Natural killer cell (primary cell): ENCODE data around the gene KANSL3. TPM values are rescaled to one million over a fixed set of nuclear protein-coding genes. Genes with fewer than 3 reads are reported as not detected.

Experiments used
- ATAC-seq, 3 donors: fragments of 150-1000 bp in 2 of 3; fragments of 200-7000 bp in 1 of 3; cut with Tn5 transposase; 1 replicate in 1 of 3; 2 replicates in 2 of 3; pipeline ENCODE4 v1.10.0; 2021; ENCODE audit warnings: mild to moderate bottlenecking in 2 of 3, moderate library complexity in 2 of 3
- DNase-seq, 2 donors: peaks; one replicate each; pipeline versions ENCODE4 v3.0.0 to v3.0.0-alpha.2; 2013 to 2021; ENCODE audit warnings: mixed read lengths in 1 of 2
- H3K27ac ChIP-seq: one replicate; pipeline ENCODE4 v1.5.1; 2013; ENCODE audit warnings: mild to moderate bottlenecking, low read length
- H3K27me3 ChIP-seq: one replicate; pipeline ENCODE4 v1.6.1; 2013; ENCODE audit warnings: low read length; ENCODE audit not compliant: control insufficient read depth, insufficient read depth
- H3K36me3 ChIP-seq: one replicate; pipeline ENCODE4 v1.6.1; 2013; ENCODE audit warnings: low read length; ENCODE audit not compliant: control insufficient read depth, insufficient read depth
- H3K4me1 ChIP-seq: one replicate; pipeline ENCODE4 v1.6.1; 2013; ENCODE audit warnings: low read length; ENCODE audit not compliant: control insufficient read depth, insufficient read depth
- H3K4me3 ChIP-seq: one replicate; pipeline ENCODE4 v1.5.1; 2013; ENCODE audit warnings: low read length
- H3K9me3 ChIP-seq: one replicate; pipeline ENCODE4 v1.6.1; 2013; ENCODE audit warnings: low read length; ENCODE audit not compliant: control insufficient read depth, insufficient read depth
- H3K27ac Mint-ChIP-seq, 2 donors: one replicate each; pipeline ENCODE4 v1.8.0; 2022; ENCODE audit warnings: mild to moderate bottlenecking in 2 of 2, mixed read lengths in 2 of 2, moderate library complexity in 1 of 2
- H3K27me3 Mint-ChIP-seq, 2 donors: one replicate each; pipeline ENCODE4 v1.8.0; 2022; ENCODE audit warnings: low read depth in 2 of 2, mixed read lengths in 2 of 2
- H3K36me3 Mint-ChIP-seq: one replicate; pipeline ENCODE4 v1.8.0; 2022; ENCODE audit warnings: mixed read lengths
- H3K4me1 Mint-ChIP-seq, 2 donors: one replicate each; pipeline ENCODE4 v1.8.0; 2022; ENCODE audit warnings: mixed read lengths in 2 of 2
- H3K4me3 Mint-ChIP-seq: one replicate; pipeline ENCODE4 v1.8.0; 2022; ENCODE audit warnings: mild to moderate bottlenecking, moderate library complexity, mixed read lengths
- H3K9me3 Mint-ChIP-seq, 2 donors: one replicate each; pipeline ENCODE4 v1.8.0; 2022; ENCODE audit warnings: mixed read lengths in 2 of 2
- WGBS: methylation state at CpG from one replicate; pipeline ENCODE4 v1.1.7; 2013; ENCODE audit warnings: missing lambda C conversion rate; ENCODE audit not compliant: insufficient coverage; 5-methylcytosine and 5-hydroxymethylcytosine counted together
- intact Hi-C: fragments of 100-400 bp; cut with micrococcal nuclease; formaldehyde crosslinking; loops from one replicate; pipeline ENCODE4 v1.14.2; 2022
- total RNA-seq, 4 donors: library from RNA; stranded (reverse); fragments of 120-200 nt in 1 of 4; gene quantifications; one replicate each; pipeline versions ENCODE4 v1.2.3 to v1.2.4, GENCODE V29; 2013 to 2022
- TF ChIP-seq, protein P1 (sequence below): fragments of 200-600 bp; IDR thresholded peaks from one replicate; pipeline ENCODE4 v1.8.0; 2022; ENCODE audit warnings: antibody characterized with exemption

Gene KANSL3
- total RNA-seq, 3 donors from 2014 or later (not counting 1 experiment from before 2014, with no cell fraction given) = 73.9 to 98.0 (median 83.5) TPM

DNA sequence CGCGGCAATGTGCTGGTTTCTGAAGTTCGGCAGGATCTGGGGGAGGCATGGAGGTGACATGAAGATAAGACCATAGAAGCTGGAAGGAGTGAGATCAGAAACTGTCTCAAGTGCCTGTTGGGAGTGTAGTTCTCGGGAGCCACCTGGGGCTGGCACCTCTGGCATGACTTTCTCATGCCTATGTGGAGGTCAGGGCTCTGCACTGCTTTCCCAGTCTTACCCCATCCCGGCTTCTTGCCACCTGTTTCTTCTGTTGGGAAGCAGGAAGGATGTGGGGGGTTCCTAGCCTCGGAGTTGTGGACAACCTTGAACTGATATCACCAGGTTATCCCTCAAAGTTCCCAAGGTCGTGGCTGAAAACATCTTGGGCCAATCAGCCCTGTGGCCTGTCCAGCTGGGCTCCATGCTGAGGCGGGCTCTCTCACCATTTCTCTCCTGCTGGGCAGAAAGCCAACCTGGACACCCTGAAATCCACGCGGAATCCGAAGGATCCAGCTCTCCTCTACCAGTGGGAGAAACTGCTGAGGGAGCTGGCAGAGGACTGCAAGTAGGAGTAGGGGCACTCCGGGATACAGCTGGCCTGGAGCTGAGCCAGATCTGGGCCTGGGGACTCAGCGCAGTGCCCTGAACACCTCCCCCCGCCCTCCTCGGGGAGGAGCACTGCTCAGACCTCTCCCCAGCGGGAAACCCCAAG, 46.9 kb upstream of the KANSL3 start:
- no peaks in the 10 kb centered on the region for H3K4me1 Mint-ChIP-seq
- H3K4me3 Mint-ChIP-seq = no peak overlapping the region
- TF ChIP-seq, protein P1, sequence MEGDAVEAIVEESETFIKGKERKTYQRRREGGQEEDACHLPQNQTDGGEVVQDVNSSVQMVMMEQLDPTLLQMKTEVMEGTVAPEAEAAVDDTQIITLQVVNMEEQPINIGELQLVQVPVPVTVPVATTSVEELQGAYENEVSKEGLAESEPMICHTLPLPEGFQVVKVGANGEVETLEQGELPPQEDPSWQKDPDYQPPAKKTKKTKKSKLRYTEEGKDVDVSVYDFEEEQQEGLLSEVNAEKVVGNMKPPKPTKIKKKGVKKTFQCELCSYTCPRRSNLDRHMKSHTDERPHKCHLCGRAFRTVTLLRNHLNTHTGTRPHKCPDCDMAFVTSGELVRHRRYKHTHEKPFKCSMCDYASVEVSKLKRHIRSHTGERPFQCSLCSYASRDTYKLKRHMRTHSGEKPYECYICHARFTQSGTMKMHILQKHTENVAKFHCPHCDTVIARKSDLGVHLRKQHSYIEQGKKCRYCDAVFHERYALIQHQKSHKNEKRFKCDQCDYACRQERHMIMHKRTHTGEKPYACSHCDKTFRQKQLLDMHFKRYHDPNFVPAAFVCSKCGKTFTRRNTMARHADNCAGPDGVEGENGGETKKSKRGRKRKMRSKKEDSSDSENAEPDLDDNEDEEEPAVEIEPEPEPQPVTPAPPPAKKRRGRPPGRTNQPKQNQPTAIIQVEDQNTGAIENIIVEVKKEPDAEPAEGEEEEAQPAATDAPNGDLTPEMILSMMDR = no peak
- peak overlapping the region in 1 of 2 donors; percentile 68 for H3K27ac Mint-ChIP-seq
- Histone ChIP-seq H3K4me1 (no peaks in the 10 kb centered on the region), H3K36me3 (no peaks in the 10 kb centered on the region), H3K27me3 (no peaks in the 10 kb centered on the region), H3K27ac (no peak overlapping the region), H3K4me3 (no peak overlapping the region), H3K9me3 (no peaks in the 10 kb centered on the region)
- intact Hi-C loops = no loop called here
- H3K36me3 Mint-ChIP-seq = no peaks in the 10 kb centered on the region
- ATAC-seq (no peak), DNase-seq (no peak)
- 89% methylated on average over 13 of the region's 16 CpGs for WGBS
- H3K9me3 Mint-ChIP-seq = no peaks in the 10 kb centered on the region
- peaks cover 6 to 11% of the 10 kb centered on the region in 2 donors for H3K27me3 Mint-ChIP-seq

DNA sequence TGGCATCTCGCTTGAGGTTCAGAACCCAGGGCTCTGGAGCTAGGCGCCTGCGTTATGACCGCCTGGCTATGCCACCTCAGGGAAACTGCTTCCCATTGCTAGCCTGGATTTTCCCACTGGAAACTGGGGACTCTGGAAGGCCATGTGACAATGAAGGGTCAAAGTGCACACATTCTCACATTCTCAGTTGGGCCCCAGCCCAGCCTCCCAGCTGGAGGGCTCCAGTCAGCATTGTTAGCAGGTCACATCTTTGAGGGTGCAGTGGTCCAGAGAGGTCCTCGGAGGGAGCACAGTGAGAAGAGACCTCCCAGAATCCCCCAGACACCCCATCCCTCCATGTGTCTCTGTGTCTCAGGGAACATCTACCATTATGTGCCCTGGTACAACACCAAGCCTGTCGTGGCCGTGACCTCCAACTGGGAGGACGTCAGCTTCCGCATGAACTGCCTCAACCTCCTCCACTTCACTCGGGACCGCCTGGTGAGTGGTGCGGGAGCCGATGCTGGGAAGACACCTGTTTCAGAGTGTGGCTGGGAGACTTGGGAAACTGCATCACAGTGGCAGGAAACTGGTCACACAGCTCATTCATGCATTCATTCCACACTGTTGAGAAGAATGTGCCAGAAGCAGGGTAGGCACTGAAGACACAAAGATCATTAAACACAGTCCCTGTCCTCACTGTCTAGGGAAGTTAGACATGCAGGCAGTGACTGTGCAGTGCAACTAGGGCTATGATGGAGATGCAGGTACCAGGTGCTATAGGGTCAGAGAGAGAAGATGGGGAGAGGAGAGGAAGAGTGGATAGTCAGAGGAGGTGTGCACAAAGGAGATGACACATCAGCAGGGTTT, 46.1 kb upstream of the KANSL3 start:
- Mint-ChIP-seq H3K9me3 (no peaks in the 10 kb centered on the region), H3K4me1 (no peaks in the 10 kb centered on the region), H3K27ac (peak overlapping the region in 1 of 2 donors; percentile 68), H3K4me3 (no peak overlapping the region), H3K27me3 (peaks cover 14 to 16% of the 10 kb centered on the region in 2 donors), H3K36me3 (no peaks in the 10 kb centered on the region)
- Histone ChIP-seq H3K27me3 (no peaks in the 10 kb centered on the region), H3K27ac (no peak overlapping the region), H3K4me3 (no peak overlapping the region), H3K4me1 (no peaks in the 10 kb centered on the region), H3K9me3 (no peaks in the 10 kb centered on the region), H3K36me3 (no peaks in the 10 kb centered on the region)
- intact Hi-C loops = no loop called here
- ATAC-seq = no peak
- no peak for DNase-seq
- TF ChIP-seq, protein P1 = no peak
- WGBS = 94% methylated on average over 13 of the region's 13 CpGs

DNA sequence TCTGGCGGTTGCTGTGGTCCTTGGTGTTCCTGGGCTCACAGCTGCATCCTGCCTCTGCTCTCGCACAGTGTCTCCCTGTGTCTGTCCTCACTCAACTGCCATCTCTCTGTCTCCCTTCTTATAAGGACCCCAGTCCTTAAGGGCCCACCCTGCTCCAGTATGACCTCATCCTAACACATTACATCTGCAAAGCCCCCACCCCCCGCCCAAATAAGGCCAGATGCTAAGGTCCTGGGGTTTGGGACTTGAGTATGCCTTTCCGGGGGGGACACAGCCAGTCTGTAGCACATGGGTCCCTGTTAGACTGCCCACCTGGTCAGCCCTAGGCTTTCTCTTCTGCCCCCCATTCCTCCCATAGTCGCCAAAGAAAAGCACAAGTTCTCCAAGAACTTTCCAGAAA, 45.2 kb upstream of the KANSL3 start:
- Histone ChIP-seq H3K27ac (no peak overlapping the region), H3K9me3 (no peaks in the 10 kb centered on the region), H3K27me3 (no peaks in the 10 kb centered on the region), H3K4me3 (no peak overlapping the region), H3K36me3 (no peaks in the 10 kb centered on the region), H3K4me1 (no peaks in the 10 kb centered on the region)
- Mint-ChIP-seq H3K36me3 (no peaks in the 10 kb centered on the region), H3K4me1 (no peaks in the 10 kb centered on the region), H3K27ac (no peak overlapping the region), H3K27me3 (peaks cover 14 to 16% of the 10 kb centered on the region in 2 donors), H3K9me3 (no peaks in the 10 kb centered on the region), H3K4me3 (no peak overlapping the region)
- TF ChIP-seq, protein P1 = no peak
- ATAC-seq (no peak), DNase-seq (no peak)
- WGBS = 84% methylated on average over 5 of the region's 5 CpGs
- intact Hi-C loops = no loop called here
